Neural crest cell (in vitro differentiated cells): ENCODE results near the gene GNA12. TPM values are rescaled to one million over a fixed set of nuclear protein-coding genes. Genes with fewer than 3 reads are reported as not detected.

ENCODE experiments used
- DNase-seq: peaks from one replicate; pipeline ENCODE4 v3.0.0; 2021; ENCODE audit warnings: low read depth, mixed read lengths, low spot score
- H3K27ac Mint-ChIP-seq: one replicate; pipeline ENCODE4 v1.8.0; 2021; ENCODE audit warnings: mild to moderate bottlenecking, mixed read lengths; ENCODE audit not compliant: unreplicated experiment
- H3K27me3 Mint-ChIP-seq: 2 replicates; pipeline ENCODE4 v1.8.0; 2021; ENCODE audit warnings: low read depth, mild to moderate bottlenecking, mixed read lengths
- H3K36me3 Mint-ChIP-seq: 2 replicates; pipeline ENCODE4 v1.8.0; 2021; ENCODE audit warnings: low read depth, mild to moderate bottlenecking, mixed read lengths
- H3K4me1 Mint-ChIP-seq: 2 replicates; pipeline ENCODE4 v1.8.0; 2021; ENCODE audit warnings: mixed read lengths
- H3K4me3 Mint-ChIP-seq: one replicate; pipeline ENCODE4 v1.8.0; 2021; ENCODE audit warnings: mild to moderate bottlenecking, mixed read lengths
- H3K9me3 Mint-ChIP-seq: 2 replicates; pipeline ENCODE4 v1.8.0; 2021; ENCODE audit warnings: mixed read lengths
- CTCF ChIP-seq: fragments of 200-600 bp; sonication (generic); conservative IDR thresholded peaks from 2 replicates; pipeline ENCODE4 v1.5.0; 2021; ENCODE audit warnings: antibody characterized with exemption, mild to moderate bottlenecking
- total RNA-seq: library from RNA; stranded (reverse); gene quantifications from 2 replicates; pipeline ENCODE4 v1.2.1, GENCODE V29; 2021

GNA12 gene
- total RNA-seq, 1 donor from 2014 or later: 63.5 TPM

- Mint-ChIP-seq H3K4me3 (no peak overlapping the region), H3K9me3 (no peaks in the 10 kb centered on the region), H3K27ac (no peak overlapping the region), H3K36me3 (peaks cover 10% of the 10 kb centered on the region), H3K4me1 (peaks cover 40% of the 10 kb centered on the region), H3K27me3 (no peaks in the 10 kb centered on the region)
- TF ChIP-seq CTCF: no peak
- DNase-seq: no peak
Observed at GRCh38 chr7:2763597-2763996, 80.5 kb downstream of the GNA12 start.

GRCh38 chr7:2761801-2762497, 82.2 kb downstream of the GNA12 start:
- no peak for TF ChIP-seq CTCF
- H3K9me3 Mint-ChIP-seq: no peaks in the 10 kb centered on the region
- peaks cover 5% of the 10 kb centered on the region for H3K36me3 Mint-ChIP-seq
- H3K27me3 Mint-ChIP-seq: no peaks in the 10 kb centered on the region
- no peak overlapping the region for H3K4me3 Mint-ChIP-seq
- no peak for DNase-seq
- H3K27ac Mint-ChIP-seq: no peak overlapping the region
- H3K4me1 Mint-ChIP-seq: peaks cover 47% of the 10 kb centered on the region

GRCh38 chr7:2761131-2761624, 82.9 kb downstream of the GNA12 start:
- no peak for DNase-seq
- TF ChIP-seq CTCF: no peak
- peaks cover 46% of the 10 kb centered on the region for H3K4me1 Mint-ChIP-seq
- H3K27ac Mint-ChIP-seq: peak overlapping the region; percentile 69
- peaks cover 8% of the 10 kb centered on the region for H3K36me3 Mint-ChIP-seq
- H3K9me3 Mint-ChIP-seq: no peaks in the 10 kb centered on the region
- no peak overlapping the region for H3K4me3 Mint-ChIP-seq
- H3K27me3 Mint-ChIP-seq: no peaks in the 10 kb centered on the region

GRCh38 chr7:2760098-2760889, 83.8 kb downstream of the GNA12 start:
- Mint-ChIP-seq H3K4me3 (no peak overlapping the region), H3K4me1 (peaks cover 47% of the 10 kb centered on the region)

GRCh38 chr7:2759736-2760097, 84.4 kb downstream of the GNA12 start:
- no peak overlapping the region for H3K27ac Mint-ChIP-seq
- peaks cover 52% of the 10 kb centered on the region for H3K4me1 Mint-ChIP-seq
- no peak overlapping the region for H3K4me3 Mint-ChIP-seq
- peaks cover 18% of the 10 kb centered on the region for H3K36me3 Mint-ChIP-seq
- DNase-seq: no peak
- no peaks in the 10 kb centered on the region for H3K9me3 Mint-ChIP-seq
- H3K27me3 Mint-ChIP-seq: no peaks in the 10 kb centered on the region
- no peak for TF ChIP-seq CTCF

More at GRCh38 chr7:2760098-2760889, 83.8 kb downstream of the GNA12 start:
- peak; percentile 60 for TF ChIP-seq CTCF
- peak; percentile 28 for DNase-seq
- no peaks in the 10 kb centered on the region for H3K27me3 Mint-ChIP-seq
- no peak overlapping the region for H3K27ac Mint-ChIP-seq
- H3K36me3 Mint-ChIP-seq: peaks cover 13% of the 10 kb centered on the region
- H3K9me3 Mint-ChIP-seq: no peaks in the 10 kb centered on the region
